ENCODE results near the gene MOAP1. TPM values are rescaled to one million over a fixed set of nuclear protein-coding genes. Genes with fewer than 3 reads are reported as not detected.
"Not testable (repeated sequence)": the region's sequence is repeated elsewhere in the genome, so short reads cannot be mapped to it uniquely, and the experiment has no call there.

Gene MOAP1
- total RNA-seq, 8 experiments from 2014 or later = 13.6 to 81.2 (median 50.4) TPM

GRCh38 chr14:93155667-93156066, 29.0 kb downstream of the MOAP1 start:
- ATAC-seq (replicated peaks in 6 of 8) = no peak
- in situ Hi-C loops (cut with MboI; ENCODE audit: low pct_unique_long_range_greater_than_20kb in 2 of 9, low sequenced_read_pairs in 9 of 9, unreplicated experiment in 9 of 9) = no loop called here
- Histone ChIP-seq H3K4me3 (no peak overlapping the region), H3K4me1 (replicated peaks in 1 of 2) (no peaks in the 10 kb centered on the region), H3K27ac (no peak overlapping the region)
- 53 to 100% (median 92%) methylated on average over 1 to 2 of the region's 2 CpGs for WGBS, 10 experiments

- ATAC-seq (replicated peaks in 6 of 8) = peak in 1 of 8 experiments; percentile 43
- WGBS, 10 experiments = 20 to 100% (median 74%) methylated on average over 1 to 7 of the region's 7 CpGs
- in situ Hi-C loops (cut with MboI; ENCODE audit: low pct_unique_long_range_greater_than_20kb in 2 of 9, low sequenced_read_pairs in 9 of 9, unreplicated experiment in 9 of 9) = no loop called here
- Histone ChIP-seq H3K4me1 (replicated peaks in 1 of 2) (no peaks in the 10 kb centered on the region), H3K4me3 (no peak overlapping the region), H3K27ac (no peak overlapping the region)
Measured at GRCh38 chr14:93153121-93153520, 31.6 kb downstream of the MOAP1 start.

GRCh38 chr14:93150227-93151208, 34.2 kb downstream of the MOAP1 start:
- WGBS, 10 experiments = 17 to 80% (median 68%) methylated on average over 2 to 10 of the region's 16 CpGs
- in situ Hi-C loops (cut with MboI; ENCODE audit: low pct_unique_long_range_greater_than_20kb in 2 of 9, low sequenced_read_pairs in 9 of 9, unreplicated experiment in 9 of 9) = no loop called here
- ATAC-seq (replicated peaks in 6 of 8) = peak in 4 of 8 experiments; percentile 40 to 60 (median 44)
- H3K4me1 ChIP-seq (replicated peaks in 1 of 2) = no peaks in the 10 kb centered on the region
- no peak overlapping the region for H3K27ac ChIP-seq
- H3K4me3 ChIP-seq = no peak overlapping the region

- in situ Hi-C loops (cut with MboI; ENCODE audit: low pct_unique_long_range_greater_than_20kb in 2 of 9, low sequenced_read_pairs in 9 of 9, unreplicated experiment in 9 of 9) = loop anchor here in 2 of 9 experiments (25.0 kb wide), 1 partner anchor 187 kb away; no protein-coding TSS in a partner anchor
- H3K4me3 ChIP-seq = no peak overlapping the region
- WGBS, 10 experiments = 50 to 100% (median 93%) methylated on average over 1 to 7 of the region's 8 CpGs
- H3K4me1 ChIP-seq (replicated peaks in 1 of 2) = no peaks in the 10 kb centered on the region
- no peak for ATAC-seq (replicated peaks in 6 of 8)
- no peak overlapping the region for H3K27ac ChIP-seq
Measured at GRCh38 chr14:93148979-93149378, 35.7 kb downstream of the MOAP1 start.

GRCh38 chr14:93146119-93146518, 38.6 kb downstream of the MOAP1 start:
- in situ Hi-C loops (cut with MboI; ENCODE audit: low pct_unique_long_range_greater_than_20kb in 2 of 9, low sequenced_read_pairs in 9 of 9, unreplicated experiment in 9 of 9) = loop anchor here in 2 of 9 experiments (25.0 kb wide), 1 partner anchor 184 kb away; no protein-coding TSS in a partner anchor
- no peak for ATAC-seq (replicated peaks in 6 of 8)

GRCh38 chr14:93142854-93143652, 41.6 kb downstream of the MOAP1 start:
- no peak overlapping the region for H3K27ac ChIP-seq
- H3K4me1 ChIP-seq (replicated peaks in 1 of 2) = no peaks in the 10 kb centered on the region
- WGBS, 10 experiments = 33 to 87% (median 68%) methylated on average over 2 to 10 of the region's 13 CpGs; no CpG with 5 or more reads in 3 of the 10 experiments
- in situ Hi-C loops (cut with MboI; ENCODE audit: low pct_unique_long_range_greater_than_20kb in 2 of 9, low sequenced_read_pairs in 9 of 9, unreplicated experiment in 9 of 9) = loop anchor here in 2 of 9 experiments (25.0 kb wide), 1 partner anchor 181 kb away; no protein-coding TSS in a partner anchor
- ATAC-seq (replicated peaks in 6 of 8) = no peak
- no peak overlapping the region for H3K4me3 ChIP-seq

More at GRCh38 chr14:93146119-93146518, 38.6 kb downstream of the MOAP1 start:
- Histone ChIP-seq H3K4me1 (replicated peaks in 1 of 2) (no peaks in the 10 kb centered on the region), H3K27ac (no peak overlapping the region), H3K4me3 (no peak overlapping the region)
- 20 to 87% (median 78%) methylated on average over 1 to 8 of the region's 9 CpGs; no CpG with 5 or more reads in 2 of the 10 experiments for WGBS, 10 experiments

- Histone ChIP-seq H3K4me3 (no peak overlapping the region), H3K27ac (no peak overlapping the region), H3K4me1 (replicated peaks in 1 of 2) (peaks cover 0 to 2% of the 10 kb centered on the region in 2 donors)
- WGBS, 10 experiments = 0 to 81% (median 30%) methylated on average over 1 to 8 of the region's 17 CpGs; no CpG with 5 or more reads in 4 of the 10 experiments
- in situ Hi-C loops (cut with MboI; ENCODE audit: low pct_unique_long_range_greater_than_20kb in 2 of 9, low sequenced_read_pairs in 9 of 9, unreplicated experiment in 9 of 9) = loop anchor here in 2 of 9 experiments (25.0 kb wide), 1 partner anchor 176 kb away; no protein-coding TSS in a partner anchor
- peak in 3 of 8 experiments; percentile 64 to 81 (median 66) for ATAC-seq (replicated peaks in 6 of 8)
Measured at GRCh38 chr14:93137864-93138263, 46.8 kb downstream of the MOAP1 start.

- 40 to 100% (median 89%) methylated on average over 1 to 7 of the region's 13 CpGs; no CpG with 5 or more reads in 3 of the 10 experiments for WGBS, 10 experiments
- not testable (repeated sequence) for H3K27ac ChIP-seq; H3K4me3 ChIP-seq; ATAC-seq (replicated peaks in 6 of 8); H3K4me1 ChIP-seq (replicated peaks in 1 of 2)
- in situ Hi-C loops (cut with MboI; ENCODE audit: low pct_unique_long_range_greater_than_20kb in 2 of 9, low sequenced_read_pairs in 9 of 9, unreplicated experiment in 9 of 9) = loop anchor here in 2 of 9 experiments (25.0 kb wide), 1 partner anchor 174 kb away; no protein-coding TSS in a partner anchor
Measured at GRCh38 chr14:93136508-93136907, 48.2 kb downstream of the MOAP1 start.

- peaks cover 0 to 2% of the 10 kb centered on the region in 2 donors for H3K4me1 ChIP-seq (replicated peaks in 1 of 2)
- in situ Hi-C loops (cut with MboI; ENCODE audit: low pct_unique_long_range_greater_than_20kb in 2 of 9, low sequenced_read_pairs in 9 of 9, unreplicated experiment in 9 of 9) = loop anchor here in 2 of 9 experiments (25.0 kb wide), 1 partner anchor 174 kb away; no protein-coding TSS in a partner anchor
- H3K27ac ChIP-seq = no peak overlapping the region
- no peak overlapping the region for H3K4me3 ChIP-seq
- WGBS, 10 experiments = 73 to 100% (median 89%) methylated on average over 1 to 7 of the region's 8 CpGs; no CpG with 5 or more reads in 5 of the 10 experiments
- no peak for ATAC-seq (replicated peaks in 6 of 8)
Measured at GRCh38 chr14:93136009-93136408, 48.7 kb downstream of the MOAP1 start.

GRCh38 chr14:93135399-93135798, 49.3 kb downstream of the MOAP1 start:
- ATAC-seq (replicated peaks in 6 of 8) = no peak

GRCh38 chr14:93133464-93133863, 51.2 kb downstream of the MOAP1 start:
- WGBS, 10 experiments = 17 to 82% (median 52%) methylated on average over 4 to 8 of the region's 8 CpGs; no CpG with 5 or more reads in 1 of the 10 experiments
- Histone ChIP-seq H3K4me3 (no peak overlapping the region), H3K4me1 (replicated peaks in 1 of 2) (peaks cover 0 to 2% of the 10 kb centered on the region in 2 donors), H3K27ac (no peak overlapping the region)
- peak in 3 of 8 experiments; percentile 52 to 77 (median 63) for ATAC-seq (replicated peaks in 6 of 8)
- in situ Hi-C loops (cut with MboI; ENCODE audit: low pct_unique_long_range_greater_than_20kb in 2 of 9, low sequenced_read_pairs in 9 of 9, unreplicated experiment in 9 of 9) = loop anchor here in 2 of 9 experiments (25.0 kb wide), 1 partner anchor 171 kb away; no protein-coding TSS in a partner anchor

More at GRCh38 chr14:93135399-93135798, 49.3 kb downstream of the MOAP1 start:
- in situ Hi-C loops (cut with MboI; ENCODE audit: low pct_unique_long_range_greater_than_20kb in 2 of 9, low sequenced_read_pairs in 9 of 9, unreplicated experiment in 9 of 9) = loop anchor here in 2 of 9 experiments (25.0 kb wide), 1 partner anchor 173 kb away; no protein-coding TSS in a partner anchor
- 73 to 100% (median 94%) methylated on average over 2 to 5 of the region's 5 CpGs; no CpG with 5 or more reads in 3 of the 10 experiments for WGBS, 10 experiments
- peaks cover 0 to 2% of the 10 kb centered on the region in 2 donors for H3K4me1 ChIP-seq (replicated peaks in 1 of 2)
- H3K4me3 ChIP-seq = no peak overlapping the region
- H3K27ac ChIP-seq = no peak overlapping the region

GRCh38 chr14:93132472-93133065, 52.1 kb downstream of the MOAP1 start:
- WGBS, 10 experiments = 26 to 85% (median 78%) methylated on average over 1 to 6 of the region's 8 CpGs; no CpG with 5 or more reads in 3 of the 10 experiments
- Histone ChIP-seq H3K4me3 (no peak overlapping the region), H3K4me1 (replicated peaks in 1 of 2) (peaks cover 0 to 2% of the 10 kb centered on the region in 2 donors), H3K27ac (no peak overlapping the region)
- ATAC-seq (replicated peaks in 6 of 8) = peak in 2 of 8 experiments; percentile 48 to 64
- in situ Hi-C loops (cut with MboI; ENCODE audit: low pct_unique_long_range_greater_than_20kb in 2 of 9, low sequenced_read_pairs in 9 of 9, unreplicated experiment in 9 of 9) = loop anchor here in 2 of 9 experiments (25.0 kb wide), 1 partner anchor 170 kb away; no protein-coding TSS in a partner anchor
